H9 (cell line): Measurements from ENCODE around the gene UNCX. TPM values are rescaled to one million over a fixed set of nuclear protein-coding genes. Genes with fewer than 3 reads are reported as not detected.

Experiments
- DNase-seq: peaks from one replicate; pipeline ENCODE4 v3.0.0-alpha.2; 2017
- H2AFZ ChIP-seq: one replicate; pipeline ENCODE4 v1.6.1; 2013; ENCODE audit warnings: mild to moderate bottlenecking, low read length, control low read depth, moderate library complexity
- H2AK5ac ChIP-seq: 2 replicates; pipeline ENCODE4 v1.6.1; 2013; ENCODE audit warnings: low read length, control low read depth, mixed read lengths; ENCODE audit not compliant: insufficient read length
- H2BK120ac ChIP-seq: one replicate; pipeline ENCODE4 v1.6.1; 2013; ENCODE audit warnings: low read depth, mild to moderate bottlenecking, low read length, control low read depth, inconsistent platforms; ENCODE audit not compliant: poor library complexity, severe bottlenecking
- H2BK12ac ChIP-seq: 2 replicates; pipeline ENCODE4 v1.6.1; 2013; ENCODE audit warnings: low read length, control low read depth, mixed read lengths, low read depth; ENCODE audit not compliant: insufficient read length
- H2BK15ac ChIP-seq: 2 replicates; pipeline ENCODE4 v1.6.1; 2013; ENCODE audit warnings: low read depth, low read length, control low read depth
- H2BK20ac ChIP-seq: one replicate; pipeline ENCODE4 v1.6.1; 2013; ENCODE audit warnings: low read depth, mild to moderate bottlenecking, low read length, control low read depth, inconsistent platforms; ENCODE audit not compliant: poor library complexity, severe bottlenecking
- H2BK5ac ChIP-seq: 2 replicates; pipeline ENCODE4 v1.6.1; 2013; ENCODE audit warnings: low read length, control low read depth, mixed read lengths; ENCODE audit not compliant: insufficient read length
- H3K14ac ChIP-seq: 2 replicates; pipeline ENCODE4 v1.6.1; 2013; ENCODE audit warnings: low read length, control low read depth; ENCODE audit not compliant: insufficient read depth
- H3K18ac ChIP-seq: 2 replicates; pipeline ENCODE4 v1.6.1; 2013; ENCODE audit warnings: low read depth, mild to moderate bottlenecking, mixed read lengths, low read length, control low read depth; ENCODE audit not compliant: insufficient read length
- H3K23ac ChIP-seq: 2 replicates; pipeline ENCODE4 v1.6.1; 2013; ENCODE audit warnings: low read length, control low read depth, mixed read lengths, low read depth; ENCODE audit not compliant: insufficient read length
- H3K23me2 ChIP-seq: 2 replicates; pipeline ENCODE4 v1.6.1; 2013; ENCODE audit warnings: low read depth, mild to moderate bottlenecking, mixed read lengths, low read length, control low read depth; ENCODE audit not compliant: insufficient read length, poor library complexity, severe bottlenecking
- H3K27ac ChIP-seq: 2 replicates; pipeline ENCODE4 v1.5.1; 2013; ENCODE audit warnings: low read length, control low read depth, mixed read lengths, low read depth; ENCODE audit not compliant: insufficient read length
- H3K27me3 ChIP-seq: 2 replicates; pipeline ENCODE4 v1.6.1; 2013; ENCODE audit warnings: low read length, control low read depth, inconsistent platforms; ENCODE audit not compliant: insufficient read depth
- H3K4ac ChIP-seq: 2 replicates; pipeline ENCODE4 v1.6.1; 2013; ENCODE audit warnings: low read depth, mild to moderate bottlenecking, control low read depth, inconsistent platforms, low read length, moderate library complexity
- H3K4me1 ChIP-seq: 2 replicates; pipeline ENCODE4 v1.6.1; 2013; ENCODE audit warnings: low read length, control low read depth, inconsistent platforms; ENCODE audit not compliant: insufficient read depth
- H3K4me2 ChIP-seq: 2 replicates; pipeline ENCODE4 v1.6.1; 2013; ENCODE audit warnings: low read length, control low read depth, mixed read lengths; ENCODE audit not compliant: insufficient read length, insufficient read depth
- H3K56ac ChIP-seq: 2 replicates; pipeline ENCODE4 v1.6.1; 2013; ENCODE audit warnings: low read depth, mild to moderate bottlenecking, mixed read lengths, low read length, control low read depth; ENCODE audit not compliant: insufficient read length
- H3K79me1 ChIP-seq: 2 replicates; pipeline ENCODE4 v1.6.1; 2013; ENCODE audit warnings: low read depth, mild to moderate bottlenecking, moderate library complexity, low read length, control low read depth, inconsistent platforms; ENCODE audit not compliant: insufficient read depth, poor library complexity, severe bottlenecking
- H3K79me2 ChIP-seq: 2 replicates; pipeline ENCODE4 v1.6.1; 2013; ENCODE audit warnings: low read length, control low read depth, inconsistent platforms; ENCODE audit not compliant: insufficient read depth
- H3K9ac ChIP-seq: 2 replicates; pipeline ENCODE4 v1.6.1; 2013; ENCODE audit warnings: low read length, control low read depth, mixed read lengths; ENCODE audit not compliant: insufficient read length; ENCODE audit errors: extremely low read depth
- H3K9me3 ChIP-seq: one replicate; pipeline ENCODE4 v1.6.1; 2013; ENCODE audit warnings: low read depth, low read length, inconsistent platforms; ENCODE audit not compliant: control insufficient read depth
- H3T11ph ChIP-seq: one replicate; pipeline ENCODE4 v1.6.1; 2013; ENCODE audit warnings: mild to moderate bottlenecking, low read length, control low read depth, inconsistent platforms
- H4K20me1 ChIP-seq: one replicate; pipeline ENCODE4 v1.6.1; 2013; ENCODE audit not compliant: control insufficient read depth, insufficient read length, insufficient read depth
- H4K5ac ChIP-seq: 2 replicates; pipeline ENCODE4 v1.6.1; 2013; ENCODE audit warnings: low read depth, mild to moderate bottlenecking, mixed read lengths, low read length, control low read depth; ENCODE audit not compliant: insufficient read length
- H4K8ac ChIP-seq: replicated peaks from 2 replicates; pipeline ENCODE4 v1.6.1; 2013; ENCODE audit warnings: low read length, control low read depth, mixed read lengths, low read depth; ENCODE audit not compliant: insufficient read length
- H4K91ac ChIP-seq: 2 replicates; pipeline ENCODE4 v1.6.1; 2013; ENCODE audit warnings: low read depth, mild to moderate bottlenecking, moderate library complexity, mixed read lengths, low read length, control low read depth; ENCODE audit not compliant: insufficient read length
- H3K27ac Mint-ChIP-seq, 3 experiments: 2 replicates in 2 of 3; 3 replicates in 1 of 3; pipeline ENCODE4 v1.8.0; 2020 to 2021; ENCODE audit warnings: mixed read lengths in 3 of 3, mild to moderate bottlenecking in 1 of 3, moderate library complexity in 1 of 3
- H3K27me3 Mint-ChIP-seq: 2 replicates; pipeline ENCODE4 v1.8.0; 2021; ENCODE audit warnings: low read depth, mild to moderate bottlenecking, moderate library complexity, mixed read lengths
- H3K36me3 Mint-ChIP-seq, 3 experiments: 2 replicates in 2 of 3; 3 replicates in 1 of 3; pipeline ENCODE4 v1.8.0; 2020 to 2021; ENCODE audit warnings: low read depth in 3 of 3, mixed read lengths in 3 of 3; ENCODE audit not compliant: insufficient read depth in 1 of 3
- H3K4me1 Mint-ChIP-seq, 2 experiments: 2 replicates each; pipeline ENCODE4 v1.8.0; 2020; ENCODE audit warnings: mixed read lengths in 2 of 2
- H3K4me3 Mint-ChIP-seq, 2 experiments: 2 replicates in 1 of 2; 3 replicates in 1 of 2; pipeline ENCODE4 v1.8.0; 2020 to 2021; ENCODE audit warnings: mild to moderate bottlenecking in 2 of 2, mixed read lengths in 2 of 2, moderate library complexity in 1 of 2
- H3K9me3 Mint-ChIP-seq, 2 experiments: 2 replicates in 1 of 2; 3 replicates in 1 of 2; pipeline ENCODE4 v1.8.0; 2020; ENCODE audit warnings: mild to moderate bottlenecking in 2 of 2, mixed read lengths in 2 of 2, moderate library complexity in 1 of 2
- WGBS: extraction: QIAGEN DNeasy Blood & Tissue Kit; methylation state at CpG from one replicate; pipeline ENCODE4 v1.1.7; 2013; ENCODE audit warnings: missing lambda C conversion rate, low lambda C conversion rate, mixed read lengths; ENCODE audit not compliant: insufficient read length; ENCODE audit errors: extremely low coverage; 5-methylcytosine and 5-hydroxymethylcytosine counted together
- total RNA-seq: library from RNA; stranded (reverse); gene quantifications from 2 replicates; pipeline ENCODE4 v1.2.1, GENCODE V29; 2021
- TF ChIP-seq, protein P1 (sequence below): fragments of 200-600 bp; sonication (generic); conservative IDR thresholded peaks from 3 replicates; pipeline ENCODE4 v1.8.0; 2021; ENCODE audit warnings: antibody characterized with exemption, mild to moderate bottlenecking

The UNCX gene
- total RNA-seq, 1 experiment from 2014 or later = not detected

- Histone ChIP-seq H3K23me2 (no peaks in the 10 kb centered on the region), H3K27ac (no peak overlapping the region), H2BK15ac (no peak overlapping the region), H4K8ac (no peak overlapping the region), H2BK120ac (no peak overlapping the region), H2BK20ac (no peak overlapping the region), H3K79me1 (no peaks in the 10 kb centered on the region), H4K91ac (no peak overlapping the region), H4K20me1 (peaks cover 2% of the 10 kb centered on the region), H3K4ac (no peak overlapping the region), H3K23ac (no peak overlapping the region), H3K4me2 (no peak overlapping the region), H2AK5ac (no peak overlapping the region), H3K79me2 (no peaks in the 10 kb centered on the region), H3K27me3 (no peaks in the 10 kb centered on the region), H2AFZ (no peak overlapping the region), H3K56ac (no peak overlapping the region), H4K5ac (no peak overlapping the region), H3K9ac (no peak overlapping the region), H3K18ac (no peak overlapping the region), H3K4me1 (no peaks in the 10 kb centered on the region), H3T11ph (no peak overlapping the region), H2BK5ac (no peak overlapping the region), H3K14ac (no peak overlapping the region), H2BK12ac (no peak overlapping the region), H3K9me3 (no peaks in the 10 kb centered on the region)
- Mint-ChIP-seq H3K4me1 (no peaks in the 10 kb centered on the region), H3K27ac (no peak overlapping the region), H3K36me3 (peaks cover 0 to 3% (median 0%) of the 10 kb centered on the region in 3 experiments; a peak in 1 of 7 replicates), H3K9me3 (peaks cover 6 to 7% of the 10 kb centered on the region in 2 experiments), H3K4me3 (no peak overlapping the region), H3K27me3 (peaks cover 11% of the 10 kb centered on the region)
- DNase-seq = no peak
- no CpG with 5 or more reads among the region's 12 CpGs for WGBS
- TF ChIP-seq, protein P1, sequence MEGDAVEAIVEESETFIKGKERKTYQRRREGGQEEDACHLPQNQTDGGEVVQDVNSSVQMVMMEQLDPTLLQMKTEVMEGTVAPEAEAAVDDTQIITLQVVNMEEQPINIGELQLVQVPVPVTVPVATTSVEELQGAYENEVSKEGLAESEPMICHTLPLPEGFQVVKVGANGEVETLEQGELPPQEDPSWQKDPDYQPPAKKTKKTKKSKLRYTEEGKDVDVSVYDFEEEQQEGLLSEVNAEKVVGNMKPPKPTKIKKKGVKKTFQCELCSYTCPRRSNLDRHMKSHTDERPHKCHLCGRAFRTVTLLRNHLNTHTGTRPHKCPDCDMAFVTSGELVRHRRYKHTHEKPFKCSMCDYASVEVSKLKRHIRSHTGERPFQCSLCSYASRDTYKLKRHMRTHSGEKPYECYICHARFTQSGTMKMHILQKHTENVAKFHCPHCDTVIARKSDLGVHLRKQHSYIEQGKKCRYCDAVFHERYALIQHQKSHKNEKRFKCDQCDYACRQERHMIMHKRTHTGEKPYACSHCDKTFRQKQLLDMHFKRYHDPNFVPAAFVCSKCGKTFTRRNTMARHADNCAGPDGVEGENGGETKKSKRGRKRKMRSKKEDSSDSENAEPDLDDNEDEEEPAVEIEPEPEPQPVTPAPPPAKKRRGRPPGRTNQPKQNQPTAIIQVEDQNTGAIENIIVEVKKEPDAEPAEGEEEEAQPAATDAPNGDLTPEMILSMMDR = no peak
Measured at GRCh38 chr7:1270181-1270580, 37.5 kb downstream of the UNCX start.
